Transverse colon (tissue), 4 donors: Measurements from ENCODE around the gene CCDC8. TPM values are rescaled to one million over a fixed set of nuclear protein-coding genes. Genes with fewer than 3 reads are reported as not detected.

Experiments
- DNase-seq: peaks from one replicate; pipeline ENCODE4 v3.0.0-alpha.2; 2019
- H3K27ac ChIP-seq, 4 donors: fragments of 200-600 bp; sonication (generic); 2 replicates each; pipeline ENCODE4 v1.5.1; 2016 to 2018; ENCODE audit warnings: inconsistent platforms in 4 of 4
- H3K27me3 ChIP-seq: fragments of 200-600 bp; sonication (generic); 2 replicates; pipeline ENCODE4 v1.5.1; 2017; ENCODE audit warnings: inconsistent platforms
- H3K36me3 ChIP-seq, 4 donors: fragments of 200-600 bp; sonication (generic); 2 replicates each; pipeline ENCODE4 v1.5.1; 2017 to 2019; ENCODE audit warnings: inconsistent platforms in 4 of 4
- H3K4me1 ChIP-seq, 4 donors: fragments of 200-600 bp; sonication (generic); 2 replicates each; pipeline ENCODE4 v1.5.1; 2017 to 2020; ENCODE audit warnings: inconsistent platforms in 4 of 4
- H3K4me3 ChIP-seq, 4 donors: fragments of 200-600 bp; sonication (generic); 1 replicate in 1 of 4; 2 replicates in 3 of 4; pipeline versions ENCODE4 v1.5.1 to v1.6.1; 2017 to 2019; ENCODE audit warnings: inconsistent platforms in 4 of 4
- H3K9me3 ChIP-seq, 2 donors: fragments of 200-600 bp; sonication (generic); 2 replicates each; pipeline ENCODE4 v1.5.1; 2017 to 2019; ENCODE audit warnings: inconsistent platforms in 2 of 2
- CTCF ChIP-seq, 5 experiments: fragments of 200-600 bp in 3 of 5; fragments of 450-650 bp in 2 of 5; sonication (generic) in 3 of 5; IDR thresholded peaks; 1 replicate in 2 of 5; 2 replicates in 3 of 5; pipeline ENCODE4 v1.5.1; 2016 to 2017; ENCODE audit warnings: antibody characterized with exemption in 5 of 5, inconsistent platforms in 3 of 5, mild to moderate bottlenecking in 2 of 5, moderate library complexity in 1 of 5
- EP300 ChIP-seq: sonication (generic); formaldehyde crosslinking; IDR thresholded peaks from one replicate; pipeline ENCODE4 v1.6.1; 2017; ENCODE audit warnings: antibody characterized with exemption, low read depth
- POLR2A ChIP-seq: fragments of 450-650 bp; IDR thresholded peaks from one replicate; pipeline ENCODE4 v1.6.1; 2016; ENCODE audit warnings: antibody characterized with exemption, mild to moderate bottlenecking, moderate library complexity
- POLR2AphosphoS5 ChIP-seq, 3 donors: sonication (generic); formaldehyde crosslinking; IDR thresholded peaks; one replicate each; pipeline ENCODE4 v1.6.1; 2016; ENCODE audit warnings: antibody characterized with exemption in 3 of 3
- WGBS, 2 donors: methylation state at CpG; one replicate each; pipeline ENCODE4 v1.1.5; 2018; ENCODE audit warnings: low coverage in 1 of 2; 5-methylcytosine and 5-hydroxymethylcytosine counted together
- in situ Hi-C, 4 donors: fragments of 200-750 bp; cut with MboI; loops; one replicate each; pipeline versions ENCODE4 v1.15.0 to v1.15.1; 2017; ENCODE audit warnings: low sequenced_read_pairs in 3 of 4, low pct_ligation_motif_present in 1 of 4, low pct_unique_long_range_greater_than_20kb in 1 of 4
- intact Hi-C: fragments of 100-400 bp; cut with DNase I; formaldehyde crosslinking; loops from one replicate; pipeline ENCODE4 v1.15.1; 2023; ENCODE audit warnings: low total_unique reads
- total RNA-seq, 4 donors: library from RNA; depleted of rRNA; stranded (reverse); fragments of >200 nt; gene quantifications; one replicate each; pipeline ENCODE4 v1.1.0, GENCODE V29; 2016

CCDC8 gene
- total RNA-seq, 4 donors from 2014 or later, result 0.40 to 1.9 (median 1.2) TPM

GRCh38 chr19:46388311-46389095 lies 24.9 kb downstream of the CCDC8 start:
- in situ Hi-C loops (loop anchor here in 1 of 4 donors (10.0 kb wide), 1 partner anchor 104 kb away; no protein-coding TSS in a partner anchor), intact Hi-C loops (no loop called here)
- DNase-seq, result no peak
- H3K27ac ChIP-seq, result no peak overlapping the region
- WGBS, 2 donors, result 71 to 91% methylated on average over 4 to 22 of the region's 25 CpGs
- no peaks in the 10 kb centered on the region for H3K27me3 ChIP-seq
- H3K4me1 ChIP-seq, result peaks cover 0 to 4% (median 0%) of the 10 kb centered on the region in 4 donors
- no peaks in the 10 kb centered on the region for H3K9me3 ChIP-seq
- peaks cover 0 to 45% (median 8%) of the 10 kb centered on the region in 4 donors for H3K36me3 ChIP-seq
- H3K4me3 ChIP-seq, result no peak overlapping the region
- TF ChIP-seq POLR2AphosphoS5 (IDR thresholded peaks at IDR 0.05) (no peak), EP300 (no peak), CTCF (IDR thresholded peaks at IDR 0.05) (no peak), POLR2A (no peak)

GRCh38 chr19:46387713-46388130 lies 25.6 kb downstream of the CCDC8 start:
- in situ Hi-C loops (loop anchor here in 1 of 4 donors (10.0 kb wide), 1 partner anchor 103 kb away; no protein-coding TSS in a partner anchor), intact Hi-C loops (no loop called here)
- DNase-seq, result no peak
- WGBS, 2 donors, result 96% methylated on average over 10 of the region's 10 CpGs; no CpG with 5 or more reads in 1 of the 2 donors
- H3K4me1 ChIP-seq, result peaks cover 0 to 2% (median 0%) of the 10 kb centered on the region in 4 donors
- no peak overlapping the region for H3K27ac ChIP-seq
- no peaks in the 10 kb centered on the region for H3K27me3 ChIP-seq
- H3K4me3 ChIP-seq, result no peak overlapping the region
- no peaks in the 10 kb centered on the region for H3K9me3 ChIP-seq
- no peak for TF ChIP-seq POLR2AphosphoS5 (IDR thresholded peaks at IDR 0.05)
- TF ChIP-seq EP300, result no peak
- TF ChIP-seq CTCF (IDR thresholded peaks at IDR 0.05), result no peak
- TF ChIP-seq POLR2A, result no peak
- H3K36me3 ChIP-seq, result peaks cover 0 to 45% (median 12%) of the 10 kb centered on the region in 4 donors

- DNase-seq, result no peak
- no peak overlapping the region for H3K27ac ChIP-seq
- no peak for TF ChIP-seq POLR2A
- TF ChIP-seq CTCF (IDR thresholded peaks at IDR 0.05), result no peak
- no peak for TF ChIP-seq POLR2AphosphoS5 (IDR thresholded peaks at IDR 0.05)
- no peak for TF ChIP-seq EP300
- no peaks in the 10 kb centered on the region for H3K9me3 ChIP-seq
- peaks cover 0 to 48% (median 15%) of the 10 kb centered on the region in 4 donors for H3K36me3 ChIP-seq
- intact Hi-C loops (no loop called here), in situ Hi-C loops (loop anchor here in 1 of 4 donors (10.0 kb wide), 1 partner anchor 102 kb away; no protein-coding TSS in a partner anchor)
- no peaks in the 10 kb centered on the region for H3K4me1 ChIP-seq
- H3K4me3 ChIP-seq, result no peak overlapping the region
- WGBS, 2 donors, result 94% methylated on average over 28 of the region's 30 CpGs; no CpG with 5 or more reads in 1 of the 2 donors
- H3K27me3 ChIP-seq, result no peaks in the 10 kb centered on the region
These were observed 26.2 kb downstream of the CCDC8 start for GRCh38 chr19:46386996-46387712.

GRCh38 chr19:46386151-46386550 lies 27.2 kb downstream of the CCDC8 start:
- Histone ChIP-seq H3K9me3 (no peaks in the 10 kb centered on the region), H3K4me3 (no peak overlapping the region), H3K27me3 (no peaks in the 10 kb centered on the region), H3K36me3 (peaks cover 0 to 58% (median 16%) of the 10 kb centered on the region in 4 donors), H3K27ac (no peak overlapping the region), H3K4me1 (no peaks in the 10 kb centered on the region)
- in situ Hi-C loops, result loop anchor here in 1 of 4 donors (10.0 kb wide), 1 partner anchor 101 kb away; no protein-coding TSS in a partner anchor
- intact Hi-C loops, result no loop called here
- no peak for DNase-seq
- 96 to 100% methylated on average over 5 to 10 of the region's 10 CpGs for WGBS, 2 donors
- no peak for TF ChIP-seq POLR2AphosphoS5 (IDR thresholded peaks at IDR 0.05)
- TF ChIP-seq POLR2A, result no peak
- no peak for TF ChIP-seq CTCF (IDR thresholded peaks at IDR 0.05)
- no peak for TF ChIP-seq EP300
